GM18505 (cell line): ENCODE measurements around the gene UBR4.
A peak's percentile ranks its signal among the peaks of the same experiment; 100 is the strongest.
"Not testable (repeated sequence)": the region's sequence is repeated elsewhere in the genome, so short reads cannot be mapped to it uniquely, and the experiment has no call there.

ENCODE experiments used
- ATAC-seq: cut with Tn5 transposase; IDR thresholded peaks from one replicate; pipeline ENCODE4 v1.9.1; 2021; ENCODE audit not compliant: unreplicated experiment
- POLR2A ChIP-seq: IDR thresholded peaks from 4 replicates; pipeline ENCODE4 v1.6.1; 2011; ENCODE audit warnings: borderline replicate concordance; ENCODE audit not compliant: insufficient read depth, insufficient read length; ENCODE audit errors: extremely low read depth

The UBR4 gene

DNA sequence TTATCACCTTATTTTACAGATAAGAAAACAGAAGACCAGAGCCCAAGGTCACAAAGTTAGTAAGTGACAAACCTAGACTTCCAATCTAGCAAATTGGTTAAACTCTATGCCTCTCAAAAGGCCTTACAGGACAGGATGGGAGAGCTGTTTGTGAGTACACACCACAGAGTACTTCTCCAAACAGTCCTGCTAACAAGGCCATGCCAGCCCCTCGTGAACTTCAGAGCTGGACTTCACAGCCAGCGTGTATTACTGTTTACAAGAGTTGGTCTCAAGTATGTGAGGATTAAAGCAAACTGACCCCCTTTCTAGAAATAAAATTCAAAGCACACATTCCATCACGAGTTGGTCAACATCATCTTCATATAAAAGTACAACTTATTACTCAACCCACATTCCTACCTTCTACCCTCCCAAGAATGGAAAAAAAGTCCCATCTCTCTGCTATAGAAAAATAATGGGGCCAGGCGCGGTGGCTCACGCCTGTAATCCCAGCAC, 19.8 kb upstream of the UBR4 start:
- TF ChIP-seq POLR2A, result no peak
- ATAC-seq, result no peak

DNA sequence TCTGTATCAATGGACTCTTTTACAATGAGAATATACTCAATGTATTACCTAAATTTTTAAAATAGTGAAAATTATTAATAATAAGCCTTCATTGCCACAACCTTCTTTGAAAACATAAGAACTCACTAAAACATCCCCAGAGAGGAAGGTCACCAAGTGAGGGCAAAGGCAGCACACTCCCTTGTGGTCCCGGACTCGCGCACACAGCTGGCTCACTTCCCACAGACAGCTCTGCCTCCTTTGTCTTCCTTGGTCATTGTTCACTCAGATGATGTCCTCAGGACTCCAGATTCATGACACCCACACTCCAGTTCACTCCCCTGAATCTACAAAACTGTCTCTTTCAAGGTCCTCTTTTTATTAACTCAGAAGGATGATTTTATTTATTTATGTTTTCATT, 19.2 kb upstream of the UBR4 start:
- ATAC-seq, result no peak

DNA sequence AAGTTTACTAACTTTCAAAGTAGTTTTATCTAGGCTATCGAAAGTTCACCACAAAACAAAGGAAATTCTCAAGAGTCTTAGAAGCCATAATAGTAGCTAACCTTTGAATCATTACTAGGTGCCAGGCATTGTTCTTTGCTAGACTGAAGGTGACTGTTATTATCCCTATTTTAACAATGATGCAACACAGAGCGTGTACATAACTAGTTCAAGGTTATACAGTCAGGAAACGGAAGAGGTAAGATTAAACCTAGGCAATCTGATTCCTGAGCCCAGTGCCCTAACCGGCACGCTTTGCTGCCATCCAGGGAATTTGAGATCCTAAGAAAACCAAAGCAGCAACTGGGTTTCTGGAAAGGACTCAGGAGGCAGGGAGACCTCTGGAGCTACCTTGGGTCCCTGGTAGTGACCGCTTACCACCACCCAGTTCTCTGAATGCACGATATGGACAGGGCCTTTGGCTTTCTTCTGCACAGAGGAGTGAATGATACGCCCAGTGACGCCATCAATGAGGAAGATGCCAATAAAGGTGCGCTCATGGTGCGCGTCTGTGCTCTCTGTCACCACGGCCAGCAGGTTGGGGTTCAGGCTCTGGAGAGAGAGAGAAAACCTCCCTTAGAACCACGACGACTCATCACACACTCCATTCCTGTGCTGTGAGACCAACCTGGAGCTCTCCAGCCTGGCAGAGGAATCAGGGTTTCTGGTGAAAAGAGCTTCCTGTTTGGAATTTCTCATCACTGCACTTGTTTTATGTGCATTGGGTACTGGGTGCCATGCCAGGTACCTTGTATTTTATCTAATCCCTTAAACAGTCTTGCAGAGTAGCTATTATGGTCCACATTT, 13.1 kb upstream of the UBR4 start:
- no peak for ATAC-seq
- no peak for TF ChIP-seq POLR2A

More for the DNA sequence above, 19.2 kb upstream of the UBR4 start:
- no peak for TF ChIP-seq POLR2A

DNA sequence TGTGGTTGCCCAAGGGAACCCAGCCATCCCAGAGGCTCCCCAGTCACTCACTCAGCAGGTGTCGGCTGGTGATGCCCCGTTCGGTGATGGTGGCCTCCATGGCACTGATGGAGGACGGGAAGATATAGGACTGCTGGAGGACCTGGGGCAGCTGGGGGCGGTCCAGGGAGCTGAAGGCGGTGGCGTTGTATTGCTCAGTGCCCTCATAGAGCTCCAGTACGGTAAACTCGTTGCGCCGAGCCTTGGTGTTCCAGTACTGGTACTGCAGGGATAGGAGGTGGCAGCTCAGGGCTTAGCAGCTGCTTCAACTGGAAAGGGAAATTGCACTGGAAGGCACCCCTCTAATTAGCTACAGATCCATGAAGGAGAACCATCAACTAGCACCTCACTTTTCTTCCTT, 12.5 kb upstream of the UBR4 start:
- TF ChIP-seq POLR2A, result no peak
- no peak for ATAC-seq

DNA sequence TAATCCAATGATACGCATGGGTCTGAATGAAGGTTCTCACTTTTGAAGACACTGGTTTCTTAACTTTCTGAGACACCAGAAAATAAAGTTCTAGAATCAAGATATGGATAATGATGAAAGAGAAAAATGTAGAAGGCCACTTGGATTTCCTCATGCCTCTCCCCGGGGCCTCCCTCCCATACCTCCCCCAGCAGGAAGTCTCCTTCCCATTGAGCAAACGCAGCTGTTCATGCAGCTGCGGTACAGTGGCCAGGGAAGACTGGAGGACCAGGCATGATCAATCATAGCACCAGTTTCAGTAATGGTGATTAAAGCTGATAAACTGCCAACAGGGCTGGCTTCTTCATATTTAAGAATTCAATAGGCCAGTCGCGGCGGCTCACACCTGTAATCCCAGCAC, 10.9 kb upstream of the UBR4 start:
- TF ChIP-seq POLR2A, result no peak

DNA sequence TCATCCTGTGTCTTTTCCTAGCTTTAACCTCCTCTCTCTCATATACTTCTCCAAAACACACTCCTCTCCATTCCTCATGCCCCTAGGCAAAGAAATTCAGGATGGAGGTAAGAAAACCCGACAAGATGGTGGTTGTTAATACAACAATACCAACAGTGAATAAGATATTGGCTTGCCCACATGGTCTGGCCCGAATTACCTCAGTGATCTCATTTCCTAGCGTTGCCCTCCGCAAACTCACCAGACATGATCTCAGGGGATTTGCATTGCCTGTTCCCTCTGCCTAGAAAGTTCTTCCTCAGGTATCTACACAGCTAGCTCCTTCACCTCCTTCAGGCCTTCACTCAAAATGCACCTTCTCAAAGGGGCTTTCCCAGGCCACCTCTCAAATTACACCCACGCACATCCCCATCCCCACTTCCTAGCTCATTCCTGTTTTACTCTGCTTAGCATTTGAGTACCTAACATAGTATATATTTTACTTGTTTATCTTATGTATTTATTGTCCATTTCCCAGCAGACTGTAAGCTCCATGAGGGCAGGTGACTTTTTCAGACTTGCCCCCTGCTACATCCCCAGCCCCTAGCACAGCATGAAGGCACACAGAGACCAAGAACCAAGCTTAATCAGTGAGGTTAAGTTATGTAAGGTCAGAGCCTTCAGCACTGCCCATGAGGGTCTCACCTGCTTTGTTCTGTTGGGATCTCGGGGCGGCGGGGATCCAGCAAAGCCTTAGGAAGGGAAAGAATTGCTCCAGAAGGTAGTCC, 10.2 kb upstream of the UBR4 start:
- no peak for ATAC-seq
- no peak for TF ChIP-seq POLR2A

More for the DNA sequence above, 10.9 kb upstream of the UBR4 start:
- ATAC-seq, result no peak

DNA sequence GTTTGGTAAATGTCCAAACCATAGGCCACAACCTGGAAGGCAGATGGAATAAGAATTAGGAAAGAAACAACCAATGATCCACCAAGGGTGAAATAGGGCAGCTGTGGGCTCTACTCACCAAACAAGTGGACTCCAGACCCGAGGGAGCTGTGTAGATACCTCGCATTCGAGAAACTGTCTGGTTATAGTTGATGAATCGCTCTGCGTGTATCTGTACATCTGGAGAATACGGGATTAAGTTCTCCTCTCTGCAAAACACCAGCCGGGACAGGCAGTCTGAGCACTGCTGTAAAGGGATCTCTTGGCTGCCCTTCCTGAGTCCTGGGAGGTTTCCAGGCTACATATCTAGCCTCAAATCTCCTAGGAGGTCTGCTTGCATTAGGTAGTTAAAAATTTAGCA, 9.4 kb upstream of the UBR4 start:
- no peak for ATAC-seq
- TF ChIP-seq POLR2A, result peak; percentile 28

DNA sequence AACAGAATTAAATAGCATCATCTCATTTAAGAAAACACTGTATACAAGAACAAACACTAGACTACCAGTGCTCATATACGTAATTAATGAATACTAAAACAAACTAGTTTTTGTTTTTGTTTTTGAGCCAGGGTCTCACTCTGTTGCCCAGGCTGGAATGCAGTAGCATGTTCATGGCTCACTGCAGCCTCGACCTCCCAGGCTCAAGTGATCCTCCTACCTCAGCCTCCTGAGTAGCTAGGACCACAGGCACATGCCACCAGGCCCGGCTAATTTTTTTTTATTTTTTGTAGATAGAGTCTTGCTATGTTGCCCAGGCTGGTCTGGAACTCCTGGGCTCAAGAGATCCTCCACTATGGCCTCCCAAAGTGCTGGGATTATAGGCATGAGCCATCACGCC, 6.5 kb upstream of the UBR4 start:
- ATAC-seq, result not testable (repeated sequence)

DNA sequence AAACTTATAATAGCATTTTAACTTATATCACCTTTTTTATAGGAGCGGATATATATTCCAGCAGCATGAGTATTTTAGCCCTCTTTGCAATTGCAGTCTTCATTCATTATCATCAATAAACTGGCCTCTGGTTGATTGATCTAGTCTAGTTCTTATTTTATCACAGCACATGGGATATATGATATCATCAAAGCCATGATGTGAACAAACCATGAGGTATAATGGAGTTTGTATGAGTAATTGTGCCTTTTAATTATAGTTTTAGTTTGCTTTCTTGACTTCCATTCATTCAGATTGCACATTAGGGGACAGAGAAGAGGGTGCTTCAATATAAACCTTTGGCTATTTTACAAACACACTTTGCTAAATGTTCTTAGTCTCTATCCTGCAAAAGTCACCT, 3.5 kb upstream of the UBR4 start:
- TF ChIP-seq POLR2A, result no peak
- no peak for ATAC-seq

DNA sequence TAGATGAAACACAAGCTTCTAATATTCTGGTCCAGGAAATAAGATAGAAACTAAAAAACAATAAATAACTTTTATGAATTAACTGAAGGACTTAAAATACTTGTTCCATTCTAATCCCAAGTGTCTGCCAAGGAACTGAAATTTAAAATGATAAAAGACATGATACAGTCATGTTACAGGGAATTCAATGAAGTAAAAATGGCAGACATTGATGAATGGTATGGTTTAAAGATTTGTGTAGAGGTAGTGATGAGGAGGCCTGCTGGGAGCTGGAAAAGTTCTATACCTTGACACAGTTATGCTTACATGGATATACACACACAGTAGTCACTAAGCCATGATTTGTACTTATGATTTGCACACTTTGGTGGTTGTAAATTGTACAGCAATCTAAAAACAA, 2.1 kb upstream of the UBR4 start:
- TF ChIP-seq POLR2A, result no peak
- ATAC-seq, result no peak

DNA sequence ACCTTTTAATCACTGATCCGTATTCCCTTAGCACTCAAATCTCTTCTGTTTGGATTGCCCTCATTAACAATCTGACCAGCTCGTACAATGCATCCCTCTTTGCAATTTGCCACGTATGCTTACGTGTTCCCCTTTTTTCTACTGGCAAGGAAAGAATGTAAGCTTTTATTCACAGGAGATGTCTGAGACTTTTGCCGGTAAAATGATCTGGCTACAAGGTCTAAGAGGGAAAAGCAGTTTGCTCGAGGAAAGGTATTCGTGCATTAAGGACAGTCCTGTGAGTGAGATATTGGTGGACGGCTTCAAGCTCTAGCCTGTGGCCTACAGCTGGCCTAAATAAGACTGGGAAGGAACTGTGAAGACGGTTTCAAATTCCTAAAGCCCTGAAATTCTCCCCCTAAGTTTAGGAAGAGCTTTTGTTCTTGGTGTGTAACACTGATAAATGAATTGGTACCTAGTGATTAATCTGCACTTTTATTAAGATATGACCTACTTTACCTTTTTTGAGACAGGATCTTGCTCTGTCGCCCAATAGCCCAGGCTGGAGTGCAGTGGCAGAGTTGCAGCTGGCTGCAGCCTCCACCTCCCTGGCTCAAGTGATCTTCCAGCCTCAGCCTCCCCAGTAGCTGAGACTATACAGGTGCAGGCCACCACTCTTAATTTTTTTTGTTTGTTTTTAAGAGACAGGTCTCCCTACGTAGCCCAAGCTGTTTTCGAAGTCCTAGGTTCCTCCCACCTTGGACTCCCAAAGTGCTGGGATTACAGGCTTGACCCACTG, 895 bp upstream of the UBR4 start:
- ATAC-seq, result no peak
- TF ChIP-seq POLR2A, result no peak

DNA sequence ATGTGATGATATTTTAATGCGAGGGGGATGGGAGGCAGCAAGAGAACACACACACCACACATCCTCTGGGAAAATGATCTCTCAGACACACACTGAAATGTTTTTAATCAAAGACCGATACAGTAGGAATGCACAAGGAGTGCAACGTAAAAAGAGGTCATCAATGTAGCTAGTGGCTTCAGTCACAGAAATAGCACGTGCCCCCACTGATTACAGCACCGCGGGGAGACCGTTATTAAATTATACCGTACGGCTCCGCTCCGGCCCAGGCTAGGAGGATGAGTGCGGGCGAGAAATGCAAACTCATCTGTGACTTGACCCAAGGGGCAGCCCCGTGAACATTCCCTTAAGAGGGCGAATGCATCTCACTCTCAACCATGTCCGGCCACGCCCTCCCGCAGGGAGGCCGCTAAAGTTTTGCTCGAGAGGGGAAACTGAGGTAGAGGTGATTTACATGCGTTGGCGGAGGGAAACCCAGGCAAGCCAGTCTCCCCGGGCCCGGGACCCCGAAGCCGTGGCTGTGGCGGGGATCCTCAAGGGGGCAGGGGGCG, 552 bp downstream of the UBR4 start:
- peak; percentile 36 for ATAC-seq
- no peak for TF ChIP-seq POLR2A
